IPS DF 6.9 (cell line): ENCODE measurements around the gene TMEM222.

Source experiments
- DNase-seq: peaks from one replicate; pipeline ENCODE4 v3.0.0-alpha.2; 2013; ENCODE audit warnings: low read depth, low spot score
- H3K27ac ChIP-seq: one replicate; pipeline ENCODE4 v1.5.1; 2013; ENCODE audit warnings: low read length, control low read depth
- H3K27me3 ChIP-seq: 2 replicates; pipeline ENCODE4 v1.6.1; 2013; ENCODE audit warnings: mild to moderate bottlenecking, low read length; ENCODE audit not compliant: control insufficient read depth, insufficient read depth
- H3K36me3 ChIP-seq: 2 replicates; pipeline ENCODE4 v1.6.1; 2013; ENCODE audit warnings: low read length; ENCODE audit not compliant: control insufficient read depth, insufficient read depth
- H3K4me1 ChIP-seq: 2 replicates; pipeline ENCODE4 v1.6.1; 2013; ENCODE audit warnings: low read length; ENCODE audit not compliant: control insufficient read depth, insufficient read depth
- H3K4me3 ChIP-seq: 2 replicates; pipeline ENCODE4 v1.5.1; 2013; ENCODE audit warnings: mild to moderate bottlenecking, low read length
- H3K9me3 ChIP-seq: 2 replicates; pipeline ENCODE4 v1.6.1; 2013; ENCODE audit warnings: low read length, inconsistent platforms; ENCODE audit not compliant: control insufficient read depth, insufficient read depth
- WGBS: extraction: QIAGEN DNeasy Blood & Tissue Kit; methylation state at CpG from one replicate; pipeline ENCODE4 v1.1.7; 2013; ENCODE audit warnings: mixed read lengths, missing lambda C conversion rate; ENCODE audit not compliant: insufficient read length, insufficient coverage; 5-methylcytosine and 5-hydroxymethylcytosine counted together

Gene TMEM222

GRCh38 chr1:27342391-27342777 lies 20.4 kb downstream of the TMEM222 start:
- no peak overlapping the region; the same call in 1 of the 2 replicates for H3K4me3 ChIP-seq
- H3K27ac ChIP-seq: no peak overlapping the region

DNA sequence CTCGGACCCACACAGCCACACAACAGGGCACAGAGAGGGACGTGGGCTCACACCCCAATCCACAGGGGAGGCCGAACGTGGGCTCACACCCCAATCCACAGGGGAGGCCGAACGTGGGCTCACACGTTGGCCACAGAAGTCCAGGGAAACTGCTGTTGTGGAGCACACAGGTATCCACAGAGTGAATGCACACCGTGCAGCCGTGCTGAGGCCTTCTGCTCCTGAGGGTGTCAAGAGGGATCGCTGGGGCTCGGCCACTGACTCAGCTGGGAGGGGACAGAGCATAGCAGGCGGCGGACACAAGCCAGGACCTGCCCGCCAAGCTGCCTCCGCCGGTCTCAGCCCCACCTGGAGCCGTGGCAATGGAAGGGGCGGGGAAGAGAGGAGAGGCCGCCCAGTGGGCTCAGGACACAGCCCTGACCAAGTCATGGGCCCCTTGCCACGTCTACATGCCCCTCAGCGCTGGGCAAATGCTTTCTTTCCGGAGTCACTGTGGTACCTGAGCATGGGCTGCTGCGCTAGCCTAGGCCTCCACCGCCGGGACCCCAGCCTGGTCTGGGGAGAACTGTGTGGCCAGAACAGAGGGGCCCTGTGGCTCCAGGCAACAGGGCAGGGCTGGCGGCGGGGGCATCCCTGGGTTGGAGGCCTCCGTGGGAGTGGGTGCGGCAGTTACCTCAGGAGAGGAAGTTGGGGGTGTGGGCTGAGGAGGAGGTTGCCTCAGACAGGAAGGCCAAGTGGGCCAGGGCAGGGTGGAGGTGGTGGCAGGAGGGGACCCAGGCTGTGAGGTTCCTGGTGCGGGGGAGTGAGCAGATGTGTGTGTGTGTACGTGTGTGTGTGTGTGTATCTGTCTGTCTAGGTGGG lies 21.0 kb downstream of the TMEM222 start:
- Histone ChIP-seq H3K27ac (no peak overlapping the region), H3K4me1 (peaks cover 8% of the 10 kb centered on the region; the same call in 1 of the 2 replicates), H3K9me3 (no peaks in the 10 kb centered on the region), H3K27me3 (no peaks in the 10 kb centered on the region), H3K4me3 (no peak overlapping the region), H3K36me3 (no peaks in the 10 kb centered on the region)
- no CpG with 5 or more reads among the region's 31 CpGs for WGBS
- DNase-seq: no peak

More at GRCh38 chr1:27342391-27342777, 20.4 kb downstream of the TMEM222 start:
- Histone ChIP-seq H3K4me1 (peaks cover 8% of the 10 kb centered on the region; the same call in 1 of the 2 replicates), H3K9me3 (no peaks in the 10 kb centered on the region), H3K36me3 (no peaks in the 10 kb centered on the region), H3K27me3 (no peaks in the 10 kb centered on the region)
- no peak for DNase-seq
- WGBS: no CpG with 5 or more reads among the region's 8 CpGs

DNA sequence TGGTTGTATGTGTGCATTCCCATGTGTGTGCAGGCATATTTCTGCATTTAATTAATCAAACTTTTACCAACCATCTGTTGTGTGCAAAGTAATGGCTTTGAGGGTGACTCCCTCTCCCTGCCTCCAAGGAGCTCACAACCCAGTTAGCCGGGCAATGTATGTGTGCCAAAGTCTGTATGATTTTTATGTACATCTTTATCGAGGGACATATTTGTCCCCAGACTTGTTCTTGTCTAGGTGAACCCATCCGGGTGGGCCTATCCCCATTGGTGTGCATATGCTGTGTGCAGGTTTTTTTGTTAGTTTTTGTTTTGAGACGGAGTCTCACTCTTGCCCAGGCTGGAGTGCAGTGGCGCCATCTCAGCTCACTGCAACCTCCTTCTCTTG lies 21.7 kb downstream of the TMEM222 start:
- Histone ChIP-seq H3K4me1 (peaks cover 8% of the 10 kb centered on the region), H3K4me3 (no peak overlapping the region), H3K36me3 (no peaks in the 10 kb centered on the region), H3K27ac (no peak overlapping the region), H3K27me3 (no peaks in the 10 kb centered on the region), H3K9me3 (no peaks in the 10 kb centered on the region)
- no peak for DNase-seq
- no CpG with 5 or more reads among the region's 5 CpGs for WGBS

GRCh38 chr1:27345272-27345671 lies 23.3 kb downstream of the TMEM222 start:
- no peaks in the 10 kb centered on the region for H3K27me3 ChIP-seq
- H3K4me3 ChIP-seq: no peak overlapping the region
- no peaks in the 10 kb centered on the region for H3K9me3 ChIP-seq
- no peaks in the 10 kb centered on the region for H3K36me3 ChIP-seq
- H3K27ac ChIP-seq: no peak overlapping the region
- DNase-seq: no peak
- WGBS: no CpG with 5 or more reads among the region's 12 CpGs
- H3K4me1 ChIP-seq: peaks cover 10% of the 10 kb centered on the region

DNA sequence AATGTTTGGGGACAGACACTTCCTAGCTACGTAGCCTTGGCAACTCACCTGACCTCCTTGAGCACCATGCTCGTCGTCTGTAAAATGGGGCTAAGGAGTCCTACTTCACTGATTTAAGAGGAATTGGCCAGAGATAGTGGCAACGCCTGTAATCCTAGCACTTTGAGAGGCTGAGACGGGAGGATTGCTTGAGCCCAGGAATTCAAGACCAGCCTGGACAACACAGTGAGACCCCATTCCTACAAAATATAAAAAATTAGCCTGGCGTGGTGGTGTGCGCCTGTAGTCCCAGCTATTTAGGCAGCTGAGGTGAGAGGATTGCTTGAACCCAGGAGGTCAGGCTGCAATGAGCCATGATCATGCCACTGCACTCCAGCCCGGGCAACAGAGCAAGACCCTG lies 24.4 kb downstream of the TMEM222 start:
- Histone ChIP-seq H3K4me1 (peaks cover 12% of the 10 kb centered on the region), H3K9me3 (no peaks in the 10 kb centered on the region), H3K4me3 (no peak overlapping the region), H3K27ac (no peak overlapping the region), H3K27me3 (no peaks in the 10 kb centered on the region), H3K36me3 (no peaks in the 10 kb centered on the region)
- no CpG with 5 or more reads among the region's 8 CpGs for WGBS
- DNase-seq: no peak

GRCh38 chr1:27346991-27347624 lies 25.1 kb downstream of the TMEM222 start:
- Histone ChIP-seq H3K9me3 (no peaks in the 10 kb centered on the region), H3K27ac (no peak overlapping the region), H3K27me3 (no peaks in the 10 kb centered on the region), H3K36me3 (no peaks in the 10 kb centered on the region), H3K4me3 (no peak overlapping the region), H3K4me1 (peaks cover 10% of the 10 kb centered on the region)
- DNase-seq: no peak
- no CpG with 5 or more reads among the region's 14 CpGs for WGBS

DNA sequence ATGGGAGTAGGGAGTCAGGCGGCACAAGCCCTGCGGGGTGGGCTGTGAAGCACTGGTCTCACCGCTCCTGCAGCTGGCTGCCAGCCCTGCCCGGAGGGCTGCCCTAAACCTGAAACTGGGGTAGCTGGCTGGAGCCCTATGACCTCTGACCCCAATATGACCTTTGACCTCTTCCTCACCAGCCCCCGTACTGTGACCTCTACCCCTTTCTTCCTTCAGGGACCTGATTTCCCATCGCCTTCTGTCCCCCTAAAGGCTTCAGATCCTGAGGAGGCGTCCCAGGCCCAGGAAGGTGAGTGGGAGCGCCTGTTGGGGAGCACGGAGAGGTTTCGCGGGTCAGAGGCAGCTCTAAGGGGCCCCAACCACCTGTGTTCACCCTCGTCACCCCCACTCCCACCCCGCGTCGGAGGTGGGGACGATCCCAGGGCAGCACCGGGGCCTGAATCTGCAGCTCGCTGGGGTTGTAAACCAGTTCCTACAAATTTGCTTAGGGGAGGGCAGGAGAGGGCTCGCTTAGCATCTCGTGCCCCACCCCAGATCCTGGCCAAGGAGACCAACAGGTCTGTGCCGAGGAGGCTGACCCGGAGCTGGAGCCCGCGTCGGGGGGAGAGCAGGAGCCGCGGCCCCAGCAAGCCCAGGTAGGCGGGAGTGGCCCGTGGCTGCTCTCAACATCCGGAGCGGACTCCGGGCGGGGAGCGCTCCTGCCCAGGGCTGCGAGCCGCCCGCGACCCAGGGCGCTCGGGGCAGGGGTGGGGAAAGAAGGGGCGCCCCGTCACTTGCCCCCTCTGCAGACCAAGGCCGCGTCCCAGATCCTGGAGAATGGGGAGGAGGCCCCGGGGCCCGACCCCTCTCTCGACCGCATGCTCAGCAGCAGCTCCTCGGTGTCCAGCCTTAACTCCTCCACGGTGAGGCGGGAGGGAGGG lies 27.2 kb downstream of the TMEM222 start:
- WGBS: no CpG with 5 or more reads among the region's 51 CpGs
- Histone ChIP-seq H3K27ac (no peak overlapping the region), H3K27me3 (no peaks in the 10 kb centered on the region), H3K4me1 (peaks cover 4% of the 10 kb centered on the region), H3K36me3 (no peaks in the 10 kb centered on the region), H3K4me3 (peak overlapping the region; percentile 34; the same call in 1 of the 2 replicates), H3K9me3 (no peaks in the 10 kb centered on the region)
- DNase-seq: no peak

DNA sequence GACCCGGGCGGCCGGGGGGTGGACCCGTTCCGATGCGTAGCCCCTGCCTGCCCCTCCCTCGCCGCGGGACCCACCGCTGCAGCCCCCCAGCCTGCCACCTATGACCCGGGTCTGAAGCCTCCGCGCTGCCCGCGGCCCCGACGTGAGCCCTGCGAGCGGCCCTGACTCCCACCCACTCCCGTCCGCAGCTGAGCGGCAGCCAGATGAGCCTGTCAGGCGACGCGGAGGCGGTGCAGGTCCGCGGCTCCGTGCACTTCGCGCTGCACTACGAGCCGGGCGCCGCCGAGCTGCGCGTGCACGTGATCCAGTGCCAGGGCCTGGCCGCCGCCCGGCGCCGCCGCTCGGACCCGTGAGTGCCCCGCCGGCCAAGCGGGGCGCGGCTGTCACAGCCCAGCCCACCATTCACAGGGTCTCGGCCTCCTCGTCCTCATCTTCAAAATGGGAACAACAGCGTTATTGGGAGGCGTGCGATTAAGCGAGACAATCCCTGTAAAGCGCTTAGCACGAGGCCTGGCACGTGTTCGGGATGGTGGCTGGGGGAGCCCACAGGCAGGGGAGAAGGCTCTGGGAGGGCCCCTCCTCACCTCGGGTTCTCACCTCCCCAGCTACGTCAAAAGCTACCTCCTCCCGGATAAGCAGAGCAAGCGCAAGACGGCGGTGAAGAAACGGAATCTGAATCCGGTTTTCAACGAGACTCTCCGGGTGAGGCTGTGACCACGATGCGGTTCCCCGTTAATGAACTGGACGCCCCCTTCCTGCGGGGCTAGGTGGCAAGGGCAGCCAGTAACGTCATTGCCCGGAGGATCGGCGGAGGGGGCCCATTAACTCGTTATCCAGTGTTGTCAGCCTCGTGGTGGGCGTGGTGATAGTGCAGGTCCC lies 28.1 kb downstream of the TMEM222 start:
- Histone ChIP-seq H3K9me3 (no peaks in the 10 kb centered on the region), H3K27ac (no peak overlapping the region), H3K36me3 (no peaks in the 10 kb centered on the region), H3K4me3 (peak overlapping the region; percentile 34; the same call in 1 of the 2 replicates), H3K4me1 (peaks cover 4% of the 10 kb centered on the region), H3K27me3 (no peaks in the 10 kb centered on the region)
- DNase-seq: no peak
- no CpG with 5 or more reads among the region's 84 CpGs for WGBS

- peak; percentile 94 for DNase-seq
- no CpG with 5 or more reads among the region's 62 CpGs for WGBS
- H3K27ac ChIP-seq: no peak overlapping the region
- H3K36me3 ChIP-seq: no peaks in the 10 kb centered on the region
- H3K27me3 ChIP-seq: no peaks in the 10 kb centered on the region
- H3K9me3 ChIP-seq: no peaks in the 10 kb centered on the region
- H3K4me1 ChIP-seq: peaks cover 4% of the 10 kb centered on the region
- peak overlapping the region; percentile 38; the same call in 1 of the 2 replicates for H3K4me3 ChIP-seq
Measured at GRCh38 chr1:27350663-27351540, 28.9 kb downstream of the TMEM222 start.
